C4-2B (cell line): Measurements from ENCODE around the gene CSNK1D.

Source experiments
- ZFX ChIP-seq: fragments of 450-650 bp; IDR thresholded peaks from 2 replicates; pipeline ENCODE4 v1.6.1; 2017
- TF ChIP-seq, protein P1 (sequence below): fragments of 450-650 bp; conservative IDR thresholded peaks from 2 replicates; pipeline ENCODE4 v1.5.1; 2017; ENCODE audit warnings: mild to moderate bottlenecking

DNA sequence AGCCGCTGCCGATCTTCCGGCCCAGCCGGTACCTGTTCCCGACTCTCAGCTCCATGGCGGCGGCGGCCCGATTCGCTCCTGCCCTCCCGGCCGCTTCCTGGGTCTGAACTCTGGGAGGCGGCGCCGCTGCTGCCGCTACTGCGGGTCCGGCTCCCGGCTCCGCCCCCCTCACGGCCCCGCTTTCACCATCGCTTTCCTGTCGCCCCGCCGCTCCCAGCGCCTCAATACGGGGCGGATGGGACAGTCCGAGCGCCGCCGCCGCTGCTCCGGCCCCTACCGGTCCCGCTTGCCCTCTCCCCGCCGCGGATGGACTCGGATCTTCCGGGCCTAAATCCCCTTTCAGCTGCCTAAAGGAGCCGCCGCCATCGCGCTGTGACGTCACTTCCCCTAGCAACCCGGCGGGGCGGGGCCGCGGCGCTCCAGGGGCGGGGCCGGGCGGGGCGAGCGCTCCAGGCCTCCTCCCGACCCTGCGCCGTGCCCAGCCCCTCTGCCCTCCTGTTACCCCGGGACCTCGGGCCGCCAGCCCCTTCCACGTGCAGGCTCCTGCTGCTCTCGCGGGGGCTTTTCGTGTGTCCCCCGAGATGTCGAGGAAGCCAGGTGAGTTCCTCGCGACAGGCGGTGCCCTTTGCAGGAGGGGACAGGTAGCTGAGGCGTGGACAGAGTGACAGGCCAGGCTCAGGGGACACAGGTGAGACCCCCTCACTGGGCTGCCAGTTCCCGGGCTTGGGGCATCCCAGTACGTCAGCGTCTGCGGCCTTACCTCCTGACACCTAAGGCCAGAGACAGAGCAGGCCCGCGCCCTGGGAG lies at the start of gene CSNK1D:
- TF ChIP-seq, protein P1, sequence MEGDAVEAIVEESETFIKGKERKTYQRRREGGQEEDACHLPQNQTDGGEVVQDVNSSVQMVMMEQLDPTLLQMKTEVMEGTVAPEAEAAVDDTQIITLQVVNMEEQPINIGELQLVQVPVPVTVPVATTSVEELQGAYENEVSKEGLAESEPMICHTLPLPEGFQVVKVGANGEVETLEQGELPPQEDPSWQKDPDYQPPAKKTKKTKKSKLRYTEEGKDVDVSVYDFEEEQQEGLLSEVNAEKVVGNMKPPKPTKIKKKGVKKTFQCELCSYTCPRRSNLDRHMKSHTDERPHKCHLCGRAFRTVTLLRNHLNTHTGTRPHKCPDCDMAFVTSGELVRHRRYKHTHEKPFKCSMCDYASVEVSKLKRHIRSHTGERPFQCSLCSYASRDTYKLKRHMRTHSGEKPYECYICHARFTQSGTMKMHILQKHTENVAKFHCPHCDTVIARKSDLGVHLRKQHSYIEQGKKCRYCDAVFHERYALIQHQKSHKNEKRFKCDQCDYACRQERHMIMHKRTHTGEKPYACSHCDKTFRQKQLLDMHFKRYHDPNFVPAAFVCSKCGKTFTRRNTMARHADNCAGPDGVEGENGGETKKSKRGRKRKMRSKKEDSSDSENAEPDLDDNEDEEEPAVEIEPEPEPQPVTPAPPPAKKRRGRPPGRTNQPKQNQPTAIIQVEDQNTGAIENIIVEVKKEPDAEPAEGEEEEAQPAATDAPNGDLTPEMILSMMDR, result no peak
- peak; percentile 55; the same call in 1 of the 2 replicates for TF ChIP-seq ZFX
